Peyer's patch (tissue), 4 donors: ENCODE data around the gene PC. TPM values are rescaled to one million over a fixed set of nuclear protein-coding genes. Genes with fewer than 3 reads are reported as not detected.

Source experiments
- DNase-seq, 3 donors: peaks; one replicate each; pipeline ENCODE4 v3.0.0-alpha.2; 2017 to 2019
- H3K27ac ChIP-seq, 4 donors: fragments of 200-600 bp; sonication (generic); one replicate each; pipeline ENCODE4 v1.5.1; 2016 to 2019
- H3K27me3 ChIP-seq, 2 donors: fragments of 200-600 bp; sonication (generic); one replicate each; pipeline ENCODE4 v1.5.1; 2019
- H3K36me3 ChIP-seq, 3 donors: fragments of 200-600 bp; sonication (generic); one replicate each; pipeline ENCODE4 v1.5.1; 2016 to 2019
- H3K4me1 ChIP-seq, 4 donors: fragments of 200-600 bp; sonication (generic); one replicate each; pipeline ENCODE4 v1.5.1; 2016 to 2019
- H3K4me3 ChIP-seq, 4 donors: fragments of 200-600 bp; sonication (generic); 1 replicate in 3 of 4; 2 replicates in 1 of 4; pipeline ENCODE4 v1.5.1; 2016 to 2019; ENCODE audit warnings: mild to moderate bottlenecking in 1 of 4
- H3K9me3 ChIP-seq, 4 donors: fragments of 200-600 bp; sonication (generic); one replicate each; pipeline ENCODE4 v1.5.1; 2016 to 2019; ENCODE audit warnings: mild to moderate bottlenecking in 1 of 4
- POLR2A ChIP-seq, 2 donors: fragments of 450-650 bp; IDR thresholded peaks; one replicate each; pipeline ENCODE4 v1.5.1; 2017; ENCODE audit warnings: antibody characterized with exemption in 2 of 2, mild to moderate bottlenecking in 2 of 2, moderate library complexity in 2 of 2
- total RNA-seq, 4 donors: library from RNA; depleted of rRNA; stranded (reverse); fragments of >200 nt; gene quantifications; one replicate each; pipeline ENCODE4 v1.1.0, GENCODE V29; 2016
- TF ChIP-seq, protein P1 (sequence below), 6 experiments: fragments of 450-650 bp in 4 of 6; fragments of 200-600 bp in 2 of 6; sonication (generic) in 1 of 6; IDR thresholded peaks; one replicate each; pipeline ENCODE4 v1.5.1; 2017 to 2019; ENCODE audit warnings: antibody characterized with exemption in 6 of 6, mild to moderate bottlenecking in 3 of 6, moderate library complexity in 1 of 6

Gene PC
- total RNA-seq, 4 donors from 2014 or later: 15.7 to 88.9 (median 77.2) TPM

DNA sequence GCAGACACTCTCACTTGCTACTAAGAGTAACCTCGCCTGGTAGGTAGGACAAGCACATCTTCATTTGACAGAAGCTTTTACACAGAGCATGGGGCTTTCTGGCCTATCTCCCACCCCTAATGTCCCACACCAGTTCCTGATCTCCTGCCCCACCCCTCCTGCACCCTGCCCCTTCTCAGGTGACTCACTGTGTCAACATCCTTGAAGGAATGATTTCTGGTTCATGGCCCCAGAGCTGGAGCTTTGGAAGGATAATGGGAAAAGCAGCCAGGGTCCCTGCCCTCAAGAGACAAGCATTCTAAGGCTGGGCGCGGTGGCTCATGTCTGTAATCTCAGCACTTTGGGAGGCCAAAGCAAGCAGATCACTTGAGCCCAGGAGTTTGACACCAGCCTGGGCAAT, 54.1 kb downstream of the PC start:
- peak in 2 of 3 donors; percentile 66 to 72 for DNase-seq
- Histone ChIP-seq H3K9me3 (no peaks in the 10 kb centered on the region), H3K27me3 (no peaks in the 10 kb centered on the region), H3K27ac (peak overlapping the region in 2 of 4 donors; percentile 28 to 62), H3K4me1 (no peaks in the 10 kb centered on the region), H3K36me3 (no peaks in the 10 kb centered on the region), H3K4me3 (no peak overlapping the region)
- TF ChIP-seq POLR2A (IDR thresholded peaks at IDR 0.05): no peak
- TF ChIP-seq, protein P1, sequence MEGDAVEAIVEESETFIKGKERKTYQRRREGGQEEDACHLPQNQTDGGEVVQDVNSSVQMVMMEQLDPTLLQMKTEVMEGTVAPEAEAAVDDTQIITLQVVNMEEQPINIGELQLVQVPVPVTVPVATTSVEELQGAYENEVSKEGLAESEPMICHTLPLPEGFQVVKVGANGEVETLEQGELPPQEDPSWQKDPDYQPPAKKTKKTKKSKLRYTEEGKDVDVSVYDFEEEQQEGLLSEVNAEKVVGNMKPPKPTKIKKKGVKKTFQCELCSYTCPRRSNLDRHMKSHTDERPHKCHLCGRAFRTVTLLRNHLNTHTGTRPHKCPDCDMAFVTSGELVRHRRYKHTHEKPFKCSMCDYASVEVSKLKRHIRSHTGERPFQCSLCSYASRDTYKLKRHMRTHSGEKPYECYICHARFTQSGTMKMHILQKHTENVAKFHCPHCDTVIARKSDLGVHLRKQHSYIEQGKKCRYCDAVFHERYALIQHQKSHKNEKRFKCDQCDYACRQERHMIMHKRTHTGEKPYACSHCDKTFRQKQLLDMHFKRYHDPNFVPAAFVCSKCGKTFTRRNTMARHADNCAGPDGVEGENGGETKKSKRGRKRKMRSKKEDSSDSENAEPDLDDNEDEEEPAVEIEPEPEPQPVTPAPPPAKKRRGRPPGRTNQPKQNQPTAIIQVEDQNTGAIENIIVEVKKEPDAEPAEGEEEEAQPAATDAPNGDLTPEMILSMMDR (IDR thresholded peaks at IDR 0.05): no peak

DNA sequence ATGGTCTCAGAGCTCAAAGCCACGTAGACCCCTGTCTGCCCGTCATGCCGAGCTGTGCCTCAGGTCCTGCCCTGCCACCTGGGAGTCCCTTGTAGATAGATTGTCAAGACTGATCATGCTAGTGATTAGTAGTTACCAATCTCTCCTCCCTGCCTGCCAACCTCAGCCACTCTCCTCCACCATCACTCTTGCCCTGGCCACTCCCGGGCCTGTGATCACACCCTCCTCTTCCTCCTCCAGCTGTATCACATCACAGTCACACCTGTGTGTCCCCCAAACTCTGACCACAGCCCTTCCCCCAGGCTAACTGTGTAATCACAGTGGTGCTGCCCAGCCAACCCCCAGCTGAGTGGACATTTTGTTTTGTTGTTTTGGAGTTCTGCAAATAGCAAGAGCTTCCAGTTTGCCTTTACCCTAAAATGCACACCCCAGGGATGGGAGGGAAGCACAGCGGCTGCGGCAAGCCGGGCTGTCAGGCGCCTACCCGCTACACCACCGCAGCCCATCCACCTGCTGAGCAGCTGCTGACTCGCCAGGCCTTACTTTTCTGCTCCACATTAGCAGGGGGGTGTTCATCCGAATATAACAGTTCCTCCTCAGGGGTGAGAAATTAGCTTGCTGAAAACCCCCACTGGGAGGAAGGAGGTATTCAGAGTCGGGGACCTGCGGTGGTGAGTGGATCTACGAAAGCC, 55.6 kb downstream of the PC start:
- no peak for TF ChIP-seq POLR2A (IDR thresholded peaks at IDR 0.05)
- TF ChIP-seq, protein P1 (IDR thresholded peaks at IDR 0.05): no peak
- Histone ChIP-seq H3K27ac (peak overlapping the region in 1 of 4 donors; percentile 49), H3K27me3 (no peaks in the 10 kb centered on the region), H3K4me3 (no peak overlapping the region), H3K36me3 (no peaks in the 10 kb centered on the region), H3K4me1 (no peaks in the 10 kb centered on the region), H3K9me3 (no peaks in the 10 kb centered on the region)
- DNase-seq: no peak

DNA sequence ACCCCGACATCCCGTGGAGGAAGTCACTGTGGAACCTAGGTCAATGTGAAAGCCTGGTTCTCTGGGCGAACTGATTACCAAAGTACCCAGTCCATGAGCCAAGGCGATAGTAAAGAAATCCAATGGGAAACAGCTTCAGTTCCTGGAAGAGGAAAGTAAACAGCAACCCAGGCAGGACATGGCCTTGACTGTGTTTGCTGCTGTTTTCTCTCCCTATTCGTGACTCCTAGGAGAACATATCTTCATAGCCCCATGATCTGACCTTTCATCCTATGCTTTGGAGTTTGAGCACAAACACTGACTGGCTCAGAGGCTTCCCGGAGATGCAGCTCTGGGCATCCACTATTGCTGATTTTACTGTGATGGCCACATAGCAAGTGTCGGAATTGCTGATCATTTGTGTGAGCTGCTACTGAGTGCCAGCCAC, 56.2 kb downstream of the PC start:
- Histone ChIP-seq H3K4me3 (no peak overlapping the region), H3K27me3 (no peaks in the 10 kb centered on the region), H3K27ac (peak overlapping the region in 1 of 4 donors; percentile 49), H3K36me3 (no peaks in the 10 kb centered on the region), H3K4me1 (no peaks in the 10 kb centered on the region), H3K9me3 (no peaks in the 10 kb centered on the region)
- TF ChIP-seq, protein P1 (IDR thresholded peaks at IDR 0.05): no peak
- no peak for TF ChIP-seq POLR2A (IDR thresholded peaks at IDR 0.05)
- no peak for DNase-seq

DNA sequence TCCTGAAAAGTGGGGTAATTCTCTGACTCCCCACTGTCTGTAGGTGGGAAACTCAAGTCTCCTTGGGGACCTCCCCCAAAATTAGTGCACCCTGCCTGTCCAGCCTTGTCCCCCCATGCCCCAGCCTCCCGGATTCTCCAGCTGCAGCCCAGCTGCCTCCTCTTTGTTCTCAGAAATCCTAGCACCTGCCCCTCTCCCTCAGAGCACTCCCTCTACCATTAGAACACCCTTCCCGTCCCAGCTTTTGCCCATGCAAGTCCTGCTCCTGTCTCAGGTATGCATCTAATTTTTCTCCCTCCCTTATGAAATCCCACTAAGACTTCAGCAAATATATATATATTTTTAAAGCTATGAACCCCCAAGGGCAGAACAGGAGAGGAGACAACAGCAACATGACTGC, 64.0 kb downstream of the PC start:
- Histone ChIP-seq H3K36me3 (no peaks in the 10 kb centered on the region), H3K9me3 (no peaks in the 10 kb centered on the region), H3K27me3 (no peaks in the 10 kb centered on the region), H3K4me1 (no peaks in the 10 kb centered on the region), H3K4me3 (no peak overlapping the region), H3K27ac (no peak overlapping the region)
- TF ChIP-seq, protein P1 (IDR thresholded peaks at IDR 0.05): no peak
- no peak for TF ChIP-seq POLR2A (IDR thresholded peaks at IDR 0.05)
- no peak for DNase-seq

DNA sequence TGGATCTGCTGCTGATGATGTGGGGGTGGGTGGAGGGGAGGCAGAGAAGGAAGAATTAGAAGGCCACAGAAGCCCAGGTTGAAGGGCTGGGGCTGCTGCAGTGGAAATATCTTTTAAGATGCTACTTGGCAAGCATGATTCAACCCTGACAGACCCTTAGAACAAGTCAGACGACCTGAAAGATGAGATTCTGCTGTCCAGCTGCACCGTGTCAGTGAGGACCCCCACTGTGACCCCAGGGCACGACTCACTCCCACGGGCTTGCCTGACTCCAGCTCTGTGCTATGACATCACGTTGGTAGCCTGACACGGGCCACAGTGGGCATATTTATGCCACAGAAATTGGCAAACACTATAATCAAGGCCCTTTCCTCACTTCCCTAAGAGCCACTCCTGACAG, 65.3 kb downstream of the PC start:
- Histone ChIP-seq H3K27ac (no peak overlapping the region), H3K4me3 (no peak overlapping the region), H3K4me1 (no peaks in the 10 kb centered on the region), H3K9me3 (no peaks in the 10 kb centered on the region), H3K27me3 (no peaks in the 10 kb centered on the region), H3K36me3 (no peaks in the 10 kb centered on the region)
- no peak for DNase-seq
- TF ChIP-seq POLR2A (IDR thresholded peaks at IDR 0.05): no peak
- TF ChIP-seq, protein P1 (IDR thresholded peaks at IDR 0.05): no peak
